Right lobe of liver (tissue), 6 donors: Measurements from ENCODE around the gene MAP3K5. TPM values are rescaled to one million over a fixed set of nuclear protein-coding genes. Genes with fewer than 3 reads are reported as not detected.

Experiments
- ATAC-seq, 4 donors: fragments of 200-7000 bp; cut with Tn5 transposase; one replicate each; pipeline ENCODE4 v1.9.1; 2020; ENCODE audit warnings: mild to moderate bottlenecking in 4 of 4, moderate library complexity in 4 of 4
- DNase-seq, 3 donors: peaks; one replicate each; pipeline ENCODE4 v3.0.0-alpha.2; 2020
- H3K27ac ChIP-seq, 3 donors: fragments of 200-600 bp; one replicate each; pipeline ENCODE4 v1.8.0; 2022
- H3K27me3 ChIP-seq, 2 donors: fragments of 200-600 bp; one replicate each; pipeline ENCODE4 v1.8.0; 2022
- H3K36me3 ChIP-seq, 4 donors: fragments of 200-600 bp; sonication (generic) in 1 of 4; one replicate each; pipeline versions ENCODE4 v1.5.1 to v1.8.0; 2017 to 2022; ENCODE audit warnings: control low read depth in 1 of 4
- H3K4me1 ChIP-seq, 4 donors: fragments of 200-600 bp; sonication (generic) in 1 of 4; one replicate each; pipeline versions ENCODE4 v1.5.1 to v1.8.0; 2017 to 2022; ENCODE audit warnings: control low read depth in 1 of 4
- H3K4me3 ChIP-seq, 3 donors: fragments of 200-600 bp; one replicate each; pipeline ENCODE4 v1.8.0; 2022
- H3K9me3 ChIP-seq, 4 donors: fragments of 200-600 bp; sonication (generic) in 1 of 4; one replicate each; pipeline versions ENCODE4 v1.5.1 to v1.8.0; 2017 to 2022; ENCODE audit warnings: control low read depth in 1 of 4
- POLR2A ChIP-seq: fragments of 450-650 bp; IDR thresholded peaks from one replicate; pipeline ENCODE4 v1.6.1; 2017; ENCODE audit warnings: antibody characterized with exemption, mild to moderate bottlenecking
- WGBS: methylation state at CpG from one replicate; pipeline ENCODE4 v1.1.6; 2018; ENCODE audit warnings: low coverage, low lambda C conversion rate; ENCODE audit not compliant: insufficient coverage; ENCODE audit errors: missing lambda C conversion rate; 5-methylcytosine and 5-hydroxymethylcytosine counted together
- intact Hi-C, 2 donors: fragments of 100-400 bp; cut with DNase I; formaldehyde crosslinking; loops; one replicate each; pipeline versions ENCODE4 v1.11.2 to v1.14.1; 2022
- total RNA-seq, 6 experiments: library from RNA; depleted of rRNA in 2 of 6; stranded (reverse); fragments of >200 nt in 2 of 6; fragmentation: NEBNext Ultra II Directional in 3 of 6; extraction: Animal tissue kit (Norgen Biotek cat#: 25700) in 3 of 6; gene quantifications; one replicate each; pipeline versions ENCODE4 v1.1.0 to v1.2.4, GENCODE V29; 2016 to 2023
- TF ChIP-seq, protein P1 (sequence below), 4 donors: fragments of 200-600 bp in 3 of 4; fragments of 450-650 bp in 1 of 4; IDR thresholded peaks; one replicate each; pipeline versions ENCODE4 v1.5.1 to v1.8.0; 2016 to 2022; ENCODE audit warnings: antibody characterized with exemption in 4 of 4, mild to moderate bottlenecking in 2 of 4
- donor health status: DM: no; HTN: yes; CAD: no.
- donor health status: DM: no; HTN: no; CAD: no.
- donor health status: DM: no; HTN: no; CAD: no.
- donor health status: DM: no; HTN: yes; CAD: no.
- donor health status: DM: no; HTN: yes; CAD: no.

Gene MAP3K5
- total RNA-seq, 6 experiments from 2014 or later: 5.0 to 10.4 (median 6.9) TPM

DNA sequence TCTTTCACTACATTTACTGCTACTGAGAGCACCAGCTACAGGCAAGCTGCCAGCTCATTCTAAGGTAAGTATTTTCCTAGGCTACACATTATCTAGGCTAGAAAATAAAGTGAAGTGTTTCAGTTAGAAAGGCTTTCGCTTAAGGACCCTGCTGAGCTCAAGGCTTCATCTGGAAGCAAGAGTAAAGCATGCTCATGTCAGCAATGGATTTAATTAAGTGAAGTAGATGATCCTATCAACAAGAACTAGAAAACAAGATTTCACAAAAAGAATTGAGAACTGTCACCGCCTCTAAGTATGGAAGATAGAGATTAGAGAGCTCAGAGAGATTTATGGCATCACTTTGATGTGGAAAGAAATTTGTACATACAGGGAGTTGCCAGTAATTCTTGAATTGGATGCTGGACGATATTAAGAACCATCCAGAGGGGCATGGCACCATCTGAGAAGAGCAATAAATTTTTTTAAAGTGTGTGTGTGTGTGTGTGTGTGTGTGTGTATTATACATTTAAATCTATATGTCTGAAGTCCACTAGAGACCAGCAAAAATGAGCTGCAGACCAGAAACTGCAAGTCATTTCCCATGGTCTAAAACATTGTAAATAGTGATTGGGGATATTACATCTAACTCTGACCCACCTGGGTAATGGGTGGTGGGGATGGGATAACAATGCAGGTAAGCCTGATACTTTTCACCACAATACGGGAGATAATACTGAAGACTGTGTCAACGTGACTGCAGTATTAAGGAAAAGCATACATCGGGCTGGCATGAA lies 136.8 kb downstream of the MAP3K5 start:
- no peak for DNase-seq
- TF ChIP-seq POLR2A: no peak
- TF ChIP-seq, protein P1, sequence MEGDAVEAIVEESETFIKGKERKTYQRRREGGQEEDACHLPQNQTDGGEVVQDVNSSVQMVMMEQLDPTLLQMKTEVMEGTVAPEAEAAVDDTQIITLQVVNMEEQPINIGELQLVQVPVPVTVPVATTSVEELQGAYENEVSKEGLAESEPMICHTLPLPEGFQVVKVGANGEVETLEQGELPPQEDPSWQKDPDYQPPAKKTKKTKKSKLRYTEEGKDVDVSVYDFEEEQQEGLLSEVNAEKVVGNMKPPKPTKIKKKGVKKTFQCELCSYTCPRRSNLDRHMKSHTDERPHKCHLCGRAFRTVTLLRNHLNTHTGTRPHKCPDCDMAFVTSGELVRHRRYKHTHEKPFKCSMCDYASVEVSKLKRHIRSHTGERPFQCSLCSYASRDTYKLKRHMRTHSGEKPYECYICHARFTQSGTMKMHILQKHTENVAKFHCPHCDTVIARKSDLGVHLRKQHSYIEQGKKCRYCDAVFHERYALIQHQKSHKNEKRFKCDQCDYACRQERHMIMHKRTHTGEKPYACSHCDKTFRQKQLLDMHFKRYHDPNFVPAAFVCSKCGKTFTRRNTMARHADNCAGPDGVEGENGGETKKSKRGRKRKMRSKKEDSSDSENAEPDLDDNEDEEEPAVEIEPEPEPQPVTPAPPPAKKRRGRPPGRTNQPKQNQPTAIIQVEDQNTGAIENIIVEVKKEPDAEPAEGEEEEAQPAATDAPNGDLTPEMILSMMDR (IDR thresholded peaks at IDR 0.05): no peak
- 87% methylated on average over 6 of the region's 6 CpGs for WGBS
- Histone ChIP-seq H3K36me3 (no peaks in the 10 kb centered on the region), H3K27me3 (no peaks in the 10 kb centered on the region), H3K4me1 (no peaks in the 10 kb centered on the region), H3K9me3 (no peaks in the 10 kb centered on the region), H3K27ac (no peak overlapping the region), H3K4me3 (no peak overlapping the region)
- intact Hi-C loops: no loop called here
- no peak for ATAC-seq

DNA sequence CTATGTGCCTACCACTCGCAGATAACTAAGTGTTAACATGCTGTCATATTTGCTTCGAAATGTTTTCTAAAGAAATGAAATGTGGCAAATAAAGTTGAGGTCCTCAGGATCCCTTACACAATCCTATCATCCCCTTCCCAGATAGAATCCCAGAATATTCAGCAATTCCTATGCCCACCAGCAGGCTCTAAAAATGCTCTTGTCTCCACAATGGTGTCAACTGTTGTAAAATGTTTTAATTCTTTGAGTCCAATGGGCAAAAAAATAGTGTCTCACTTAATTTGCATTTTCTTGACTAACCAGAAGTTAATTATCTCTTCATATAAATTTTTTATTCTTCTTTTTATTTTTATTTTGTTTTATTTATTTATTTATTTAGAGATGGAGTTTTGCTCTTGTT lies 138.2 kb downstream of the MAP3K5 start:
- no peaks in the 10 kb centered on the region for H3K27me3 ChIP-seq
- ATAC-seq: no peak
- WGBS: 79% methylated on average over 2 of the region's 2 CpGs
- no peak overlapping the region for H3K4me3 ChIP-seq
- intact Hi-C loops: no loop called here
- H3K36me3 ChIP-seq: no peaks in the 10 kb centered on the region
- no peaks in the 10 kb centered on the region for H3K4me1 ChIP-seq
- H3K27ac ChIP-seq: no peak overlapping the region
- DNase-seq: no peak
- H3K9me3 ChIP-seq: no peaks in the 10 kb centered on the region
- TF ChIP-seq, protein P1 (IDR thresholded peaks at IDR 0.05): no peak
- TF ChIP-seq POLR2A: no peak

DNA sequence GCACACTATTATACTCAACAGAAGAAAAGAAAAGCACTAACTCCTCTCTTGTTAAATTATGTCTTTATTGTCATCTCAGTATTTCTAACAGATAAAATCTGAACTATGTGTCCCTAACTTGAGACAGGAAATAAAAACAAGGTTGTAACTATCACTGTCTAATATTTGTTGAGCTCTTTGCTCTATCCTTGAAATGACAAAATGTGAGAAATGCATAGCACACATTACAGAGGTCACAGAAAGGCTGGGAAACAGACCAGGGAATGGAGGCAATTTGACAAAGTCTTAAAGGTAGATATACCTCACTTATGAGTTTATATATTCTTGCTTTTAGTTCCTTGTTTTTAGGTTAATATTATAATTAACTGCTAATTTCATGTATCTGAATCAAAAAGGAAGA lies 139.6 kb downstream of the MAP3K5 start:
- TF ChIP-seq, protein P1 (IDR thresholded peaks at IDR 0.05): no peak
- TF ChIP-seq POLR2A: no peak
- no peak for DNase-seq
- Histone ChIP-seq H3K27ac (no peak overlapping the region), H3K4me1 (no peaks in the 10 kb centered on the region), H3K9me3 (no peaks in the 10 kb centered on the region), H3K4me3 (no peak overlapping the region), H3K27me3 (no peaks in the 10 kb centered on the region), H3K36me3 (no peaks in the 10 kb centered on the region)
- no peak for ATAC-seq
- intact Hi-C loops: no loop called here

DNA sequence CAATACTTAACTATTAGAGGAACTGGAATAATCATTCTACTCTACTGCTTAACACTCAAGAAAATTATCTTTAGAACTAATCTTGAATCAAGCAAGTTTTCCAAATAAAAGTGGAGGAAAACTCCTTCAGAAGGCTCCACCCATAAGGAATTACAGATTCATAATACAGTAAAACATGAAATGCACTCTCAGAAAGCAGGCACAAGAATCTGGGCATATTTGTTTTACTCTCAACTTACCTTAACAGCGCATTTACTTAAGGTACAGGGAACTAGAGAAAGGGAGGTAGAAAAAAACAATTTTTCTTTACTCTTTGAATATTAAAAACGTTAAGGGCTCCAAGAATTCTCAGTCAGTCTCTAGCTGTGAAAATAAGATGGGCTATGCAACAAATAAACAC lies 140.3 kb downstream of the MAP3K5 start:
- H3K27ac ChIP-seq: no peak overlapping the region
- DNase-seq (no peak), ATAC-seq (no peak)
- WGBS: 75% methylated on average over 2 of the region's 2 CpGs
- no peak for TF ChIP-seq POLR2A
- TF ChIP-seq, protein P1 (IDR thresholded peaks at IDR 0.05): no peak
- intact Hi-C loops: no loop called here
- H3K27me3 ChIP-seq: no peaks in the 10 kb centered on the region
- H3K36me3 ChIP-seq: no peaks in the 10 kb centered on the region
- no peak overlapping the region for H3K4me3 ChIP-seq
- no peaks in the 10 kb centered on the region for H3K9me3 ChIP-seq
- no peaks in the 10 kb centered on the region for H3K4me1 ChIP-seq
